NCI-H748 treated with DMSO at 0.1 percent for 48 hours (cell line): ENCODE data around the gene STRA8.

ENCODE experiments used
- DNase-seq: peaks from one replicate; lab custom pipeline; 2025; lab: John Stamatoyannopoulos, UW

STRA8 gene

GRCh38 chr7:135233570-135233969 lies at the start of gene STRA8:
Gene STRA8, plus strand, starts transcription at chr7:135233838. Its CDS starts 6,687 bp downstream, at chr7:135240525.
- DNase-seq, result no peak

GRCh38 chr7:135184254-135184841 lies 49.3 kb upstream of the STRA8 start:
- DNase-seq, result no peak

GRCh38 chr7:135185471-135186260 lies 48.0 kb upstream of the STRA8 start:
- DNase-seq, result no peak

- no peak for DNase-seq
Observed at GRCh38 chr7:135186261-135186540, 47.4 kb upstream of the STRA8 start.

- no peak for DNase-seq
Observed at GRCh38 chr7:135186841-135187253, 46.8 kb upstream of the STRA8 start.

GRCh38 chr7:135188298-135188984 lies 45.2 kb upstream of the STRA8 start:
- no peak for DNase-seq

- no peak for DNase-seq
Observed at GRCh38 chr7:135189221-135189662, 44.4 kb upstream of the STRA8 start.

- DNase-seq, result no peak
Observed at GRCh38 chr7:135189961-135190360, 43.7 kb upstream of the STRA8 start.

GRCh38 chr7:135190703-135191102 lies 42.9 kb upstream of the STRA8 start:
- DNase-seq, result no peak

GRCh38 chr7:135192914-135193536 lies 40.6 kb upstream of the STRA8 start:
- DNase-seq, result no peak

- no peak for DNase-seq
Observed at GRCh38 chr7:135193615-135194081, 40.0 kb upstream of the STRA8 start.

- DNase-seq, result no peak
Observed at GRCh38 chr7:135194494-135195095, 39.0 kb upstream of the STRA8 start.

- no peak for DNase-seq
Observed at GRCh38 chr7:135195156-135195555, 38.5 kb upstream of the STRA8 start.

- DNase-seq, result no peak
Observed at GRCh38 chr7:135195968-135196629, 37.5 kb upstream of the STRA8 start.

GRCh38 chr7:135197343-135197742 lies 36.3 kb upstream of the STRA8 start:
- no peak for DNase-seq

GRCh38 chr7:135197906-135198655 lies 35.6 kb upstream of the STRA8 start:
- no peak for DNase-seq

- DNase-seq, result no peak
Observed at GRCh38 chr7:135199439-135199838, 34.2 kb upstream of the STRA8 start.

GRCh38 chr7:135200821-135201331 lies 32.8 kb upstream of the STRA8 start:
- no peak for DNase-seq

- DNase-seq, result no peak
Observed at GRCh38 chr7:135201350-135201749, 32.3 kb upstream of the STRA8 start.

GRCh38 chr7:135204341-135204749 lies 29.3 kb upstream of the STRA8 start:
- no peak for DNase-seq

GRCh38 chr7:135204876-135205275 lies 28.8 kb upstream of the STRA8 start:
- DNase-seq, result no peak
